Osteoblast (primary cell): ENCODE data around the gene GLUL. TPM values are rescaled to one million over a fixed set of nuclear protein-coding genes. Genes with fewer than 3 reads are reported as not detected.

Experiments
- DNase-seq: peaks from one replicate; pipeline ENCODE4 v3.0.0; 2011; ENCODE audit warnings: low spot score, mixed read lengths; ENCODE audit not compliant: insufficient read length; ENCODE audit errors: missing footprints
- H2AFZ ChIP-seq: 2 replicates; pipeline ENCODE4 v1.6.0; 2011; ENCODE audit warnings: mild to moderate bottlenecking, low read length
- H3K27ac ChIP-seq: 2 replicates; pipeline ENCODE4 v1.5.1; 2011; ENCODE audit warnings: mild to moderate bottlenecking, low read depth, low read length, moderate library complexity
- H3K27me3 ChIP-seq: 2 replicates; pipeline ENCODE4 v1.6.0; 2012; ENCODE audit warnings: mild to moderate bottlenecking, control low read depth, inconsistent platforms, low read length, moderate library complexity; ENCODE audit not compliant: insufficient read depth
- H3K36me3 ChIP-seq: 2 replicates; pipeline ENCODE4 v1.5.1; 2011; ENCODE audit warnings: mild to moderate bottlenecking, low read length, control low read depth, moderate library complexity; ENCODE audit not compliant: insufficient read depth
- H3K4me1 ChIP-seq: 2 replicates; pipeline ENCODE4 v1.5.1; 2011; ENCODE audit warnings: mild to moderate bottlenecking, low read length, control low read depth, moderate library complexity; ENCODE audit not compliant: insufficient read depth
- H3K4me2 ChIP-seq: 2 replicates; pipeline ENCODE4 v1.6.0; 2011; ENCODE audit warnings: mild to moderate bottlenecking, low read length; ENCODE audit not compliant: insufficient read depth
- H3K4me3 ChIP-seq: fragments of 200-600 bp; sonication (generic); 3 replicates; pipeline ENCODE4 v1.5.1; 2012; ENCODE audit warnings: mild to moderate bottlenecking, low read length, inconsistent platforms; ENCODE audit not compliant: insufficient read depth
- H3K79me2 ChIP-seq: 2 replicates; pipeline ENCODE4 v1.6.0; 2012; ENCODE audit warnings: mild to moderate bottlenecking, low read length, control low read depth, inconsistent platforms; ENCODE audit not compliant: insufficient read depth
- H3K9me3 ChIP-seq: 2 replicates; pipeline ENCODE4 v1.5.1; 2011; ENCODE audit warnings: low read depth, low read length, control low read depth
- H4K20me1 ChIP-seq: 2 replicates; pipeline ENCODE4 v1.6.0; 2012; ENCODE audit warnings: mild to moderate bottlenecking, low read length, control low read depth; ENCODE audit not compliant: insufficient read depth
- total RNA-seq: library from RNA; depleted of rRNA; stranded (reverse); fragments of >200 nt; gene quantifications from 2 replicates; pipeline ENCODE4 v1.2.3, GENCODE V29; 2012
- TF ChIP-seq, protein P1 (sequence below): IDR thresholded peaks from 2 replicates; pipeline ENCODE4 v1.5.1; 2011; ENCODE audit warnings: mild to moderate bottlenecking, low read depth, low read length, moderate library complexity; ENCODE audit errors: extremely low read depth

The GLUL gene
- total RNA-seq, 1 donor: 259 TPM

DNA sequence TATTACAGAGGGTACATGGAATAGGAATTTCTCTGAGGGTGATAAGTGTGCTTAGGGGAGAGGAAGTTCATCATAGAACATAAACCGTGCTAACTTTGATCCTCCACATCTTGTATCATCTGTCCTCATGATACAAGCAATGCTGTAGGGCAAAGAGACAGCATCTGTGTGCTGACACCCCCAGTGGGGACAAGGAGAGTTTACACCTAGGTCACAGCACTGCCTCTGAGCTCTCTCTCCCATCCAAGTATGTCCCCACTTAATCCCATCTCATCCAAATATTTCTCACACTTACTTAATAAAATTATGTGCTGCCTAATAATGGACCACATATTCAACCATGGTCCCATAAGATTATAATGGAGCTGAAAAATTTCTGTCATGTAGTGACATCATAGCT is 13.2 kb upstream of the GLUL start:
- TF ChIP-seq, protein P1, sequence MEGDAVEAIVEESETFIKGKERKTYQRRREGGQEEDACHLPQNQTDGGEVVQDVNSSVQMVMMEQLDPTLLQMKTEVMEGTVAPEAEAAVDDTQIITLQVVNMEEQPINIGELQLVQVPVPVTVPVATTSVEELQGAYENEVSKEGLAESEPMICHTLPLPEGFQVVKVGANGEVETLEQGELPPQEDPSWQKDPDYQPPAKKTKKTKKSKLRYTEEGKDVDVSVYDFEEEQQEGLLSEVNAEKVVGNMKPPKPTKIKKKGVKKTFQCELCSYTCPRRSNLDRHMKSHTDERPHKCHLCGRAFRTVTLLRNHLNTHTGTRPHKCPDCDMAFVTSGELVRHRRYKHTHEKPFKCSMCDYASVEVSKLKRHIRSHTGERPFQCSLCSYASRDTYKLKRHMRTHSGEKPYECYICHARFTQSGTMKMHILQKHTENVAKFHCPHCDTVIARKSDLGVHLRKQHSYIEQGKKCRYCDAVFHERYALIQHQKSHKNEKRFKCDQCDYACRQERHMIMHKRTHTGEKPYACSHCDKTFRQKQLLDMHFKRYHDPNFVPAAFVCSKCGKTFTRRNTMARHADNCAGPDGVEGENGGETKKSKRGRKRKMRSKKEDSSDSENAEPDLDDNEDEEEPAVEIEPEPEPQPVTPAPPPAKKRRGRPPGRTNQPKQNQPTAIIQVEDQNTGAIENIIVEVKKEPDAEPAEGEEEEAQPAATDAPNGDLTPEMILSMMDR: no peak
- H3K9me3 ChIP-seq: no peaks in the 10 kb centered on the region
- H3K36me3 ChIP-seq: no peaks in the 10 kb centered on the region
- H3K4me1 ChIP-seq: no peaks in the 10 kb centered on the region
- no peak overlapping the region for H3K4me2 ChIP-seq
- H3K27ac ChIP-seq: no peak overlapping the region
- no peaks in the 10 kb centered on the region for H4K20me1 ChIP-seq
- no peak for DNase-seq
- no peak overlapping the region for H2AFZ ChIP-seq
- no peaks in the 10 kb centered on the region for H3K27me3 ChIP-seq
- H3K4me3 ChIP-seq: no peak overlapping the region
- no peaks in the 10 kb centered on the region for H3K79me2 ChIP-seq

DNA sequence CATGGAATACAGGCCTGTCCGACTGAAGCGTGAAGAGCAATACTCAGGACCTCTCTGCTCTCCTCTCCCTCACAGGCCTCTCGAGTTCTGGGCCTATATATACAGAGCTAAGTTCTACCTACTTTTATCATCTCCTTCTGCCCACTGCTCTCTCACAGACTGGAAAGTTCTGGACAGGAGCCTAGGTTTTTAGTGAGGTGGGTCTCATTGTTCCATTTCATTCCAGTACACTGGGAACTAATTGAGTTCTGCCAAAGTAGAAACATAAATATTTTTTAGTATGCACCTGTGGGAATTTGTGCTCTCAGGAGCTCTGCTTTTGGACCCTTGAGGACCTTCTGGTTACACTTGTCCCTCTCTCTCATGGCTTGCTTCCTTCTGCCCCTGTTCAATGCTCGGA is 9.0 kb upstream of the GLUL start, which contains the start of gene TEDDM1:
TEDDM1 (minus strand) TSS at position 101 of the 400 bp plus-strand sequence. CDS start 182 bp downstream, outside the sequence.
- no peaks in the 10 kb centered on the region for H3K36me3 ChIP-seq
- TF ChIP-seq, protein P1: no peak

DNA sequence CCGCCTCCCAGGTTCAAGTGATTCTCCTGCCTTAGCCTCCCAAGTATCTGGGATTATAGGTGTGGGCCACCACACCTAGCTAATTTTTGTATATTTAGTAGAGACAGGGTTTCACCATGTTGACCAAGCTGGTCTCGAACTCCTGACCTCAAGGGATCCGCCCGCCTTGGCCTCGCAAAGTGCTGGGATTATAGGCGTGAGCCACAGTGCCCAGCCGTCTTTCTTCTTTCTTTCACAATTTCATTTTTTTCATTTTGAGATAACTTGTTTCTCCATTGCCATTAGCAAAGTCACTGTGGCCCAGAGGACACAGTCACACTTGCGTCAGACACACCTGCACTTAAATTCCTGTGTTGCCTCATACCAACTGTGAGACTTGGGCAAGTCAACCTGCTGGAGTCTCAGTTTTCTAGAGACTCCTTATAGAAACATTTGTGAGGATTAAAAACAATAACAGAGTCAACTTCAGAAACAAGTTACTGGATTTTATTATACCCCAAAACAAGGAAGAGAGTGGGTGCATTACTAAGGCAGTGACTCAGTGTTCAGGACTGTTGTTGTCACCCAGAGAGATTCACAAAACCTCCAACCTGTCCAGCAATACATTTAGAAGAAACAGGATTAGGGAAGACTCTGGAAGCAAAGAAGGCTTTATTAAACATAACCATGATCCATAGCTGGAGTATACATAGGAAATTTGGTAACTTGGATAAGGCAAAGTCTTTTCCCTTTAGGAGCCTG is 6.2 kb upstream of the GLUL start:
- TF ChIP-seq, protein P1: no peak
- Histone ChIP-seq H3K4me3 (no peak overlapping the region), H3K79me2 (no peaks in the 10 kb centered on the region), H3K36me3 (no peaks in the 10 kb centered on the region), H3K4me2 (no peak overlapping the region), H4K20me1 (no peaks in the 10 kb centered on the region), H3K27me3 (no peaks in the 10 kb centered on the region), H2AFZ (no peak overlapping the region), H3K27ac (no peak overlapping the region), H3K9me3 (no peaks in the 10 kb centered on the region), H3K4me1 (peaks cover 13% of the 10 kb centered on the region)
- no peak for DNase-seq

More for the DNA sequence above, 9.0 kb upstream of the GLUL start, which contains the start of gene TEDDM1:
- Histone ChIP-seq H4K20me1 (no peaks in the 10 kb centered on the region), H3K4me1 (peaks cover 13% of the 10 kb centered on the region), H3K4me3 (no peak within 1 kb of the TSS), H3K27me3 (no peaks in the 10 kb centered on the region), H3K9me3 (no peaks in the 10 kb centered on the region), H3K4me2 (no peak within 1 kb of the TSS), H3K79me2 (no peaks in the 10 kb centered on the region), H3K27ac (no peak within 1 kb of the TSS), H2AFZ (no peak within 1 kb of the TSS)
- no peak for DNase-seq

DNA sequence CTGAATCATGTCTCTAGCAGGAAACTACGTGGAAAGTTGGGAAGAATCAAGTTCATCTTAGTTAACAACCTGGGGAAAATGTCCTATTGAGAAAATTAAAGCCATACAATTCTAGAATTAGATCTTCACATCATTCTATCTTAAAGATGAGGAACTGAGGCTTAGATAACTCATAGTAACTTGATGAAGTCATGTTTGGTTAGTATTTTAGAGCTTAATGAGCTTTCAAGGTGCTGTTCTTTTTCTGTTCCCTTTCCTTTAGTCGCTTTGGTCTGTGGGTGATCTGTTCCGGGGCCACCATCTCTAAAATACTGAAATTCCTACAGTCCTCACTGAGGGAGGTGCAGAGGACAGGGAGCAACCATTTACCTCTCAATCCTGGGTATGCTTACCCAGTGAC is 4.3 kb upstream of the GLUL start:
- no peaks in the 10 kb centered on the region for H4K20me1 ChIP-seq
- H3K79me2 ChIP-seq: peaks cover 4% of the 10 kb centered on the region
- H3K4me1 ChIP-seq: peaks cover 13% of the 10 kb centered on the region
- H3K9me3 ChIP-seq: no peaks in the 10 kb centered on the region
- H3K27me3 ChIP-seq: no peaks in the 10 kb centered on the region
- H3K36me3 ChIP-seq: no peaks in the 10 kb centered on the region
- no peak overlapping the region for H3K4me3 ChIP-seq
- no peak overlapping the region for H2AFZ ChIP-seq
- H3K27ac ChIP-seq: no peak overlapping the region
- TF ChIP-seq, protein P1: no peak
- no peak overlapping the region for H3K4me2 ChIP-seq
- DNase-seq: no peak
